DND-41 (cell line): ENCODE data around the gene RBMS2.

Experiments used
- ATAC-seq: fragments of 200-7000 bp; cut with Tn5 transposase; 3 replicates; pipeline ENCODE4 v1.9.1; 2021; ENCODE audit warnings: low read depth; ENCODE audit not compliant: insufficient read depth
- DNase-seq: peaks from one replicate; pipeline ENCODE4 v3.0.0-alpha.2; 2020
- H2AFZ ChIP-seq: 2 replicates; pipeline ENCODE4 v1.6.0; 2012; ENCODE audit warnings: low read depth, low read length
- H3K27ac ChIP-seq: 2 replicates; pipeline ENCODE4 v1.5.1; 2012; ENCODE audit warnings: low read length, inconsistent platforms
- H3K27me3 ChIP-seq: fragments of 200-600 bp; sonication (generic); 2 replicates; pipeline ENCODE4 v1.6.0; 2012; ENCODE audit warnings: low read length, mild to moderate bottlenecking, inconsistent platforms; ENCODE audit not compliant: insufficient read depth, poor library complexity
- H3K36me3 ChIP-seq: 2 replicates; pipeline ENCODE4 v1.5.1; 2012; ENCODE audit warnings: low read length, inconsistent platforms; ENCODE audit not compliant: insufficient read depth
- H3K4me1 ChIP-seq: 2 replicates; pipeline ENCODE4 v1.5.1; 2012; ENCODE audit warnings: mild to moderate bottlenecking, low read length; ENCODE audit not compliant: insufficient read depth
- H3K4me2 ChIP-seq: 2 replicates; pipeline ENCODE4 v1.6.0; 2012; ENCODE audit warnings: mild to moderate bottlenecking, moderate library complexity, low read length, inconsistent platforms; ENCODE audit not compliant: insufficient read depth
- H3K4me3 ChIP-seq, 2 experiments: fragments of 200-600 bp in 1 of 2; shearing (Covaris generic) in 1 of 2; 2 replicates each; pipeline ENCODE4 v1.5.1; 2012 to 2016; ENCODE audit warnings: inconsistent platforms in 2 of 2, low read length in 2 of 2, mild to moderate bottlenecking in 2 of 2, low read depth in 1 of 2, moderate library complexity in 1 of 2
- H3K79me2 ChIP-seq: 2 replicates; pipeline ENCODE4 v1.6.0; 2012; ENCODE audit warnings: low read length, inconsistent platforms; ENCODE audit not compliant: insufficient read depth
- H3K9ac ChIP-seq: 2 replicates; pipeline ENCODE4 v1.6.0; 2012; ENCODE audit warnings: low read depth, mild to moderate bottlenecking, inconsistent platforms, low read length, moderate library complexity
- H3K9me3 ChIP-seq: 2 replicates; pipeline ENCODE4 v1.5.1; 2012; ENCODE audit warnings: low read length, moderate library complexity, mild to moderate bottlenecking, inconsistent platforms; ENCODE audit not compliant: insufficient read depth, severe bottlenecking
- H4K20me1 ChIP-seq: 2 replicates; pipeline ENCODE4 v1.6.0; 2012; ENCODE audit warnings: low read length; ENCODE audit not compliant: insufficient read depth
- EZH2 ChIP-seq: IDR thresholded peaks from 3 replicates; pipeline ENCODE4 v1.6.1; 2012; ENCODE audit warnings: borderline replicate concordance, low read depth, mild to moderate bottlenecking, moderate library complexity, low read length, inconsistent platforms; ENCODE audit not compliant: severe bottlenecking
- TF ChIP-seq, protein P1 (sequence below): IDR thresholded peaks from 2 replicates; pipeline ENCODE4 v1.5.1; 2012; ENCODE audit warnings: borderline replicate concordance, low read length, moderate library complexity, mild to moderate bottlenecking; ENCODE audit not compliant: poor library complexity, severe bottlenecking; ENCODE audit errors: extremely low read depth

The RBMS2 gene

DNA sequence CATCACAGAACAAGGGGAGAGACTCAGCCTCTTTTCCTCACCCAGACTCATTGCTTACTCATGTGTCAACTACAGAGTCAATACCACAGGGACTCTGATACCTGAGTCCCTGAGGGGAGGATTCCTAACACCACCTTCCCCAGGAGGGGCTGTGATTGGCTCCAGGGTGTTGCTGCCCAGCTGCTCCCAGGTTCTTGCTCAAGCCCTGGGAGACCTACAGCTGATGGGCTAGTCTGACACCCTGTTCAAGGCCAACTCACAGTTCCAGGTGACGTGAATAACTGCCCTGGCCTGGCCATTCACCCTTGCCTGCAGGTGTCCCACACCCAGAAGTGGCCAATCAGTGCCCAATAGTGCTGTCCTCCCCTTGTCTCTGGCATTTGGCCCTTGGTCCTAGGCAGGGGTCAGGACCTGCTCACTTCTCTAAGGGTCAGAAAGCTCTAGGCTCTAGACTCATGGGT, 44.6 kb upstream of the RBMS2 start:
- H2AFZ ChIP-seq, result no peak overlapping the region
- no peaks in the 10 kb centered on the region for H3K4me1 ChIP-seq
- H3K79me2 ChIP-seq, result peaks cover 5% of the 10 kb centered on the region; the same call in 1 of the 2 replicates
- peaks cover 8% of the 10 kb centered on the region for H3K36me3 ChIP-seq
- no peak overlapping the region for H3K4me2 ChIP-seq
- no peak overlapping the region for H3K4me3 ChIP-seq
- no peaks in the 10 kb centered on the region for H3K9me3 ChIP-seq
- no peaks in the 10 kb centered on the region for H3K27me3 ChIP-seq
- H3K27ac ChIP-seq, result no peak overlapping the region
- TF ChIP-seq, protein P1, sequence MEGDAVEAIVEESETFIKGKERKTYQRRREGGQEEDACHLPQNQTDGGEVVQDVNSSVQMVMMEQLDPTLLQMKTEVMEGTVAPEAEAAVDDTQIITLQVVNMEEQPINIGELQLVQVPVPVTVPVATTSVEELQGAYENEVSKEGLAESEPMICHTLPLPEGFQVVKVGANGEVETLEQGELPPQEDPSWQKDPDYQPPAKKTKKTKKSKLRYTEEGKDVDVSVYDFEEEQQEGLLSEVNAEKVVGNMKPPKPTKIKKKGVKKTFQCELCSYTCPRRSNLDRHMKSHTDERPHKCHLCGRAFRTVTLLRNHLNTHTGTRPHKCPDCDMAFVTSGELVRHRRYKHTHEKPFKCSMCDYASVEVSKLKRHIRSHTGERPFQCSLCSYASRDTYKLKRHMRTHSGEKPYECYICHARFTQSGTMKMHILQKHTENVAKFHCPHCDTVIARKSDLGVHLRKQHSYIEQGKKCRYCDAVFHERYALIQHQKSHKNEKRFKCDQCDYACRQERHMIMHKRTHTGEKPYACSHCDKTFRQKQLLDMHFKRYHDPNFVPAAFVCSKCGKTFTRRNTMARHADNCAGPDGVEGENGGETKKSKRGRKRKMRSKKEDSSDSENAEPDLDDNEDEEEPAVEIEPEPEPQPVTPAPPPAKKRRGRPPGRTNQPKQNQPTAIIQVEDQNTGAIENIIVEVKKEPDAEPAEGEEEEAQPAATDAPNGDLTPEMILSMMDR, result no peak
- TF ChIP-seq EZH2, result no peak
- ATAC-seq (no peak), DNase-seq (no peak)
- H4K20me1 ChIP-seq, result peaks cover 5% of the 10 kb centered on the region; the same call in 1 of the 2 replicates
- no peak overlapping the region for H3K9ac ChIP-seq

DNA sequence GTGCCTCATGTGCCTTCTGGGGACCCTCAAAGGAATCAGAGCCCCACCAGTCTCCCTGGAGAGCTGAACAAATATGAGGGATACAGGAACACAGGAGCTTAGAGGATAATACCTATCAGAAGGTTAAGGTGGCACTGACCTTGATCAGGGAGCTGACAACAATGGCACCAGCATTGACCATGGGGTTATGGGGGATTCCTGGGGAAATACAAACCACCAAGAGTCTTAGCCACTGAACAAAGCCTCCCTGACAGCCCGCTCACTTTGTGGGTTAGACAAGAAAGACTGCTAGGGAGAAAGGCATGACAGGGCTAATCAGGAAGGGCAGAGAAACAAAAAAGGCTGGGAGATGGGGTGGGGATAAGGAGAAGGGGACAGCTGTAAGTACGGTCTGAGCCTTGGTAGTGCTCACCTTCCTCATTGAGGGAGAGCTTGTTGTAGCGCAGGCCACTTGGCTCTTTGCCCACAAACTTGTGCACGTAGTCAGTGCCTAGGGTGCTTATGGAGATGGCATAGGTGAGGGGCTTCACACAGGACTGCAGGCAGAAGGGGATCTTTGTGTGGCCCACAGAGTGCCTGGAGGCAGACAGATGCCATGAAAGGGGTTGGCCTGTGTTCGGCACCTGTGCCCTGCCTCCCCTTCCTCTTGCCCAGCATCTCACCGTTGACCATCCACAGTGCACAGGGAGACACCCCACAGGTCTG, 43.9 kb upstream of the RBMS2 start:
- TF ChIP-seq, protein P1, result no peak
- no peak for TF ChIP-seq EZH2
- peaks cover 2% of the 10 kb centered on the region; the same call in 1 of the 2 replicates for H3K79me2 ChIP-seq

GRCh38 chr12:56479625-56480024, 42.0 kb upstream of the RBMS2 start:
- ATAC-seq, result no peak
- TF ChIP-seq, protein P1, result no peak
- no peak overlapping the region for H3K4me2 ChIP-seq

More for the DNA sequence above, 43.9 kb upstream of the RBMS2 start:
- Histone ChIP-seq H4K20me1 (peaks cover 5% of the 10 kb centered on the region; the same call in 1 of the 2 replicates), H3K4me1 (no peaks in the 10 kb centered on the region), H3K27me3 (no peaks in the 10 kb centered on the region), H3K4me2 (no peak overlapping the region), H3K9me3 (no peaks in the 10 kb centered on the region), H3K4me3 (no peak overlapping the region), H3K27ac (no peak overlapping the region), H2AFZ (no peak overlapping the region), H3K36me3 (peaks cover 5% of the 10 kb centered on the region), H3K9ac (no peak overlapping the region)
- no peak for DNase-seq
- no peak for ATAC-seq

More at GRCh38 chr12:56479625-56480024, 42.0 kb upstream of the RBMS2 start:
- no peak overlapping the region for H2AFZ ChIP-seq
- peaks cover 5% of the 10 kb centered on the region; the same call in 1 of the 2 replicates for H4K20me1 ChIP-seq
- no peak overlapping the region for H3K27ac ChIP-seq
- H3K4me3 ChIP-seq, result no peak overlapping the region
- H3K36me3 ChIP-seq, result no peaks in the 10 kb centered on the region; the same call in 1 of the 2 replicates
- H3K9ac ChIP-seq, result no peak overlapping the region
- no peak for DNase-seq
- no peaks in the 10 kb centered on the region for H3K9me3 ChIP-seq
- no peaks in the 10 kb centered on the region for H3K79me2 ChIP-seq
- no peaks in the 10 kb centered on the region for H3K4me1 ChIP-seq
- H3K27me3 ChIP-seq, result no peaks in the 10 kb centered on the region
